Left forelimb (tissue), 1 donor: ENCODE results near the gene ABHD15.

Experiments used
- DNase-seq: peaks from one replicate; pipeline ENCODE4 v3.0.0-alpha.2; 2018; ENCODE audit warnings: low spot score

The ABHD15 gene, protein sequence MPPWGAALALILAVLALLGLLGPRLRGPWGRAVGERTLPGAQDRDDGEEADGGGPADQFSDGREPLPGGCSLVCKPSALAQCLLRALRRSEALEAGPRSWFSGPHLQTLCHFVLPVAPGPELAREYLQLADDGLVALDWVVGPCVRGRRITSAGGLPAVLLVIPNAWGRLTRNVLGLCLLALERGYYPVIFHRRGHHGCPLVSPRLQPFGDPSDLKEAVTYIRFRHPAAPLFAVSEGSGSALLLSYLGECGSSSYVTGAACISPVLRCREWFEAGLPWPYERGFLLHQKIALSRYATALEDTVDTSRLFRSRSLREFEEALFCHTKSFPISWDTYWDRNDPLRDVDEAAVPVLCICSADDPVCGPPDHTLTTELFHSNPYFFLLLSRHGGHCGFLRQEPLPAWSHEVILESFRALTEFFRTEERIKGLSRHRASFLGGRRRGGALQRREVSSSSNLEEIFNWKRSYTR

DNA sequence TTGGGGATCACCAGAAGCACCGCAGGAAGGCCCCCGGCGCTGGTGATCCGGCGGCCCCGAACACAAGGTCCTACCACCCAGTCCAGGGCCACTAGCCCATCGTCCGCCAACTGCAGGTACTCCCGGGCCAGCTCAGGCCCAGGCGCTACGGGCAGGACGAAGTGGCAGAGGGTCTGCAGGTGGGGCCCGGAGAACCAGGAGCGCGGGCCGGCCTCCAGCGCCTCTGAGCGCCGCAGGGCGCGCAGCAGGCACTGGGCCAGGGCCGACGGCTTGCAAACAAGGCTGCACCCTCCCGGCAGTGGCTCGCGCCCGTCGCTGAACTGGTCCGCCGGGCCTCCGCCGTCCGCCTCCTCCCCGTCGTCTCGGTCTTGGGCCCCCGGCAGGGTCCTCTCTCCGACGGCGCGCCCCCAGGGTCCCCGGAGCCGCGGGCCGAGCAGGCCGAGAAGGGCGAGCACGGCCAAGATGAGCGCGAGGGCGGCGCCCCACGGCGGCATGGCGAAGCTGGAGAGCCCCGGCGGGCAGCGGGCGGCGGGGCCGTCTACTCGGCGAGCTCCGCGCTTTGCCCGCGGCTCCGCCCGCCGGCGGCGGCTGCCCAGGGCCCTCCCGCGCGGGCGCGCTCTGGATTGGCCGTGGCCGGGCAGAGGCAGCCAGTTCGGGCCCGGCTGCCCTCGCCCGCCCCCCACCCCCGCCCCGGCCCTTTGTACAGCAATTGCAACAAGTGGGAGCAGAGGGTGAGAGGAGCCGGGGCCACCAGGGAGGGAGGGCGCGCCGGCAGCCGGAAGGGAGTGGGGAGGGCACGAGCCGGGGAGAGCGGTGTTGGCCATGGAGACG is at the start of gene ABHD15:
TSS of gene ABHD15 (minus strand) at position 565 of the 831 bp plus-strand sequence. CDS start at position 494, 71 bp downstream.
- DNase-seq = peak; percentile 78

DNA sequence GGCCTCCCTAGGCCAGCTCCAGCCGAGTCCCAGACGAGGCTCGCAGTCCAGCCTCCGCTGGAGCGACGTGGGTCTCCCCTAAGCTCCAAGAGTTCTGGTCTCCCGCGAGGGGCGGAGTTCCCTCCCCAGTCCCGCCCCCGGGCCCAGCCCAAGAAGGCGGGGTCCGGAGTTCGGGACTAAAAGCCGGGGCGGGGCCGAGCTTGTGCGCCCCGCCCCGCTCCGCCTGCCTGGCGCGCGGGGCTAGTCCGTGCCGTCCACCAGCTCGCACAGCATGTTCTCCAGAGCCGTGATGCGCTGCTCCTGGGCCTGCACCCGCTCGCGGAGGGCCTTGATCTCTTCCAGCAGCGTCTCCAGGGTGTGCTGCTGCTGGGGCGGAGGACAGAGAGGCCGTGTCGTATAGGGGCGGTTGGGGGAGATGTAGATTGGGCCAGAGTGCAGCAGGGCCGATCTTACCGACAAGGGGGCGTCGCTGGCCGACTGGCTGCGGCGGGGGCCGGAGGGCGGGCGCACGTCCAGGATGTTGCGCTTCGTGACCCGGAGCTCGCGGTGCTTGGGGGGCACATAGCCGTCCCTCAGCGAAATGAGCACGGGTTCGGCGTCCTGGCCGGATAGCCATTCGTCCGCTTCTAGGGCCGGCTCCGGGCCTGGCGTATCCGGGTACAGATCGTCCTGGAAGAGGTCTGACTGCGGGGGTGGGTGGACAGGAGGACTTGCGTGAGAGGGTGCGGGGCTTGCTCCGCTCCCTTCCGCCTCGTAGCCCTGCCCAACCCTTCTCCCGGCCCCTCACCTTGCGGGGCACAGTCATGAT is 48.9 kb upstream of the ABHD15 start:
- DNase-seq = peak; percentile 90

DNA sequence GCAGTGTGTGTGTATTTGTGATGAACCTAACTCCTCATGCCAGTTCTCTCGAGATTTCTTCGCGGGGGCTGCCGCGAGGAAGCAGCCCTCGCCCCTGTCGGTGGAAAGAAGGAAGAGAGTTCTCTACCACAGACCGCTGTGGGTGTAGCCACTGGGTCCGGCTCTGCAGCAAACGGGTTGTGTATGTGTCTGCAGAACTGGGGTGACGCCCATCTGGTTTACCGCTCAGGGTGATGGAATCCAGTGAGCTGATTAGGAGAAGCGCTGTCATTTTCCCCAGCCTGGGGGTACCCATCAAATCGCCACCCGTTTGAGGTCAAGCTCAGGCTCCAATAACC is 48.2 kb upstream of the ABHD15 start:
- no peak for DNase-seq

DNA sequence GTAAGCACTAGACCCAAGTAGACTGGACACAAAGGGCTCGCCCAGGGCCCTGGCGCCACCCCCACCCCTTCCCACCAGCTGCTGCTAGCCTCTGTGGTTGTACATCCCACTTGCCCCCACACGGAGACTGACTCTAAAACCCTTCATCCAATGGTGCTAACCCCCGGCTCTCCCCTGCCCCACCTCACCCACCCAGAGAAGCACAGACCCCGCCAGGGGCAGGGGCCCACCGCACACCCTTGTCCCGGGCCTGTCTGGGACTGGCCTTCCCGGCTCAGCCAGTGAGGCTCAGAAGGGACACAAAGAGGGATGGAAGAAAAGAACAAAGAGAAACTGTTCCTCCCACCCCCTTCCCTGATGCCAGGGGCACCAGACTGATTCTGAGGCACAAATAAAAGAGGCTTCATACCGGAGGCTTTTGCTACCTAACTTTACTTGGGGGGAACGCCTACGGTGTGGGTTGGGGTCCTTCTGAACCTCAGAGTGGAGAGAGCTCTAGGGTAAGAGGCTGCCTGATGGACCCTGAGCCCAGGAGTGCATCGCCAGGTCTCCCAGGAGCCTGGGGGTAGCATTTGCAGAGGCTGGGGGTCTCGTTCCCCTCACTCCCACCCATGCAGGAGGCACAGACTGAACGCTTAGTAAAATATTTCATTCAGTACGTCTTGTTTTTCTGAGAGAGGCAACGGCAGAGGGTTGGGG is 47.7 kb upstream of the ABHD15 start:
- no peak for DNase-seq

DNA sequence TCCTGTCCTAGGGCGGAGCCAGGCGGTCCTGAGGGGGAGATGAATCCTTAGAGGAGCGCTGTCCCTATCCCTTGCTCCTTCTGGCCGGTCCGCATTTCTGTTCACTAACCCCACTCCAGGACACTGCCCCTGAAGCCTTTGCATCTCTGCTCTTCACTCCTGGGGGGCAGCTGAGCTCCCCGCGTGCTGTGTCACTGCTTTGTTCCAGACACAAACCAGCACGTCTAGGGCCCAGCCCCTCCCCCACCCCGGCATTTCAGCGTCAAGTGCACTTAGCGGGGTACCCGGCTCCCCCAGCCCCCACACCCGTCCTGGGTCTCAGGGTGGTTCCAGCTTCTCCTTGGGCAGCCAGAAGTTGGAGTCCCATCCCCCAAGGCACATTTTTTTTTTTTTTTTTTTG is 47.0 kb upstream of the ABHD15 start:
- no peak for DNase-seq

DNA sequence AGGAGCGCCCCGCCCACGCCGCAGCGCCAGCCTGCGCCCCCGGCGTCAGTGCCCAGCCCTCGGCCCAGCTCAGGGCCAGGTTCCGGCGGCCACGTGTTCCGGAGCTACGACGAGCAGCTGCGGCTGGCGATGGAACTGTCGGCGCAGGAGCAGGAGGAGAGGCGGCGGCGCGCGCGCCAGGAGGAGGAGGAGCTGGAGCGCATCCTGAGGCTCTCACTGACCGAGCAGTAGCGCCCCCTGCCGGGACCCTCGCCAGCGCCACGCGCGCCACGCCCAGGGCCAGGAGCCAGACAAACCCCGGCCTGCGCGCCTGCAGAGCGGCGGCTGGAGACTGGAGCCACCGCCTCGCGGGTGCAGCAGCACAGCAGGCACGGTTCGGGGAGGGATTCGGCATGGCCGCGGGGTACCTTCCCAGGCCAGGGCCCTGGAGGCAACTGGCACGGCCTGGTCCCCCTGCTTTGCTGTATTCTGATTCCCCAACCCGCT is 46.6 kb upstream of the ABHD15 start:
- DNase-seq = peak; percentile 98

DNA sequence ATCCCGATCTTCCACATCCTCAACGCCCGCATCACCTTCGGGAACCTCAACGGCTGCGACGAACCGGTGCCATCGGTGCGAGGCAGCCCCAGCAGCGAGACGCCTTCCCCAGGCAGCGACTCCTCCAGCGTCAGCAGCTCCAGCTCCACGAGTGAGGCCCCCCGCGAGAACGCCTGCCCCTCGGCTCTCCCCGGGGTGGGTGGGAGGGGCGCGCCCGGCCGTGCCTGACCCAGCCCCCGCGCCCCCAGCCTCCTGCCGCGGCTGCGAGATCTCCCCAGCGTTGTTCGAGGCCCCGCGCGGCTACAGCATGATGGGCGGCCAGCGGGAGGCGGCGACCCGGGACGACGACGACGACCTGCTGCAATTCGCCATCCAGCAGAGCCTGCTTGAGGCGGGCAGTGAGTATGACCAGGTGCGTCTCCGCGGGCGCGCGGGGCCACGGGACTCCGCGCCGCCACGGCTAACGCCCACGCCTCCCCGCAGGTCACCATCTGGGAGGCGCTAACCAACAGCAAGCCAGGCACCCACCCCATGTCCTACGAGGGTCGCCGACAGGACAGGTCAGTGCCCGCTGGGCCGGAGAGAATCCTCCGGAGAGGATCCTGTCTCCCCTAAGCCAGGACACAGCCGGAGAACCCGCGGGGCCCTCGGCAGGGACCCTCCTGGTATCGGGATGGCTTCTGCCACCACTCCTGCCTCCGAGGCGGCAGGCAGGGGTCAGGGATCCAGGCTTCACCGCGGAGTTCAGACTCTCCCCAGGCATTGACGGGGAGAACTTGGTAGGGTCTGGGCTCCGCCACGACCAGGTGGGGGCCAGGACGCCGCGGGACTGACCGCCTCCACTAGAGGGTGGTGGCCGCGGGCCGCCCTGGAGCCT is 45.8 kb upstream of the ABHD15 start:
- peak; percentile 70 for DNase-seq

DNA sequence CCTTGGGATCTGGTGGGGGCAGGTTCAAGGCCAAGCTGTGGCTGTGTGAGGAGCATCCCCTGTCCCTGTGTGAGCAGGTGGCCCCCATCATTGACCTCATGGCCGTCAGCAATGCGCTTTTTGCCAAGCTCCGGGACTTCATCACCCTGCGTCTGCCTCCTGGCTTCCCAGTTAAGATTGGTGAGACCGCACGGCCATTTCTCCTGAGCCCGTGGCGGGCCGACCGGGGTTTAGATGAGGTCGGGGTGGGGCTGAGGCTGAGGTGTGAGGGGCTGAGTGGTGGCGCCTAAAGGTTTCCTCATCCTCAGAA is 45.2 kb upstream of the ABHD15 start:
- no peak for DNase-seq

DNA sequence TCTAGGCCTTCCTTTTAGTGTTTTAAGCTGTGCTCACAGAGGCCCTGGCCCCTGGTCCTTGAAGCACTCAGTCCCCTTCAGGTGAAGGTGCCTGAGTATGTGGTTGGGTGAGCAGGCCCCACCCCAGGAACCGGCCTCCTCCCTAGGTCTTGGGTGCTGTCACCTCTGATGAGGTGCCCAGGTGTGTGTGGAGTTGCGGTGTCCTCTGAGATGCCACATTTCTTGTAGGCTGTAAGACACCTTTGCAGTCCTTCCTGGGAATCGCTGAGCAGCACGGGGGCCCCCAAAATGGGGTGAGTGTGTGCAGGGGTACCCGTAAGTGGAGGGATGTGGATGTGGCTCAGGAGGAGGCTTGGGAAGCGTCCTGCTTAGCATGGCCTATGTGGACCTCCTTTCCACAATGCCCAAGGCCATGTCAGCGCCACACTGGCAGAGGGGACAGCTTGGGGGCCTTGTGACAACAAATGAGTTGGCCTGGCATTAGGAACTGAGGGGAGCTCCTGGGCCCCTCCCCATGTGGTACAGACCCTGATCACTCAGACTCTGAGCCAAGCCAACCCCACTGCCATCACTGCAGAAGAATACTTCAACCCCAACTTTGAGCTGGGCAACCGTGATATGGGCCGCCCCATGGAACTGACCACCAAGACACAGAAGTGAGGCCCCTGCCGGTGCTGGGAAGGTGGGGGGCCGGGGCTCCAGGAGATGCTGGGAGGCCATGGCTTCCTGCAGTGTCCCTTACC is 44.7 kb upstream of the ABHD15 start:
- no peak for DNase-seq

DNA sequence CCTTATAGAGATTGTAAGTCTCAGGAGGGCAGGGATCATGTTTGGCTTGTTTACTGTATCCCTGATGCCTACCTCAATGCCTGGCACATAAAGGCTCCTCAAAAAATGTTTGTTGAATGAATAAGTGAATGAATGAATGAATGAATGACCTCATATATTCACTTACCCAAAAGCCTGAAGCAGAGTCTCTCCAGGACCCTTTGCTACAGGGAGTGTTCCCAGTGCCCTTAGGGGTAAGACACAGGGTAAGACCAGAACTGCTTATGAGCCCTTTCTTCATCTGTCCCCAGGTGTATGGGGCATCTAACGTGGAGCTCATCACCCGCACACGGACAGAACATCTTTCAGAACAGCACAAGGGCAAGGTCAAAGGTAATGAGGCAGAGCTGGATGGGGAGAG is 43.6 kb upstream of the ABHD15 start:
- DNase-seq = no peak

DNA sequence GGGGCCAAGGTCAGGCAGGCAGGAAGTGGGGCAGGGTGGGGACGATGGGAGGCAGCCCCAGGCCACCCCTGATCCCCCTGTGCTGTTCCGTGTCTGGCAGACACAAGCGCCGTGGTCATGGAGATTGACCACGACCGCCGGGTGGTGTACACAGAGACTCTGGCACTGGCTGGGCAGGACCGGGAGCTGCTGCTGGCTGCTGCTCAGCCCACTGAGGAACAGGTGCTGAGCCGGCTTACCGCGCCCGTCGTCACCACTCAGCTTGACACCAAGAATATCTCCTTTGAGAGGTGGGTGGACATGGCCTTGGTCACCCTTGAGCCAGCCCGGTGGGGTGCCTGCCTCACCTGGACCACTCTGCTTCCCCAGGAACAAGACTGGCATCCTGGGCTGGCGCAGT is 42.1 kb upstream of the ABHD15 start:
- DNase-seq = no peak

DNA sequence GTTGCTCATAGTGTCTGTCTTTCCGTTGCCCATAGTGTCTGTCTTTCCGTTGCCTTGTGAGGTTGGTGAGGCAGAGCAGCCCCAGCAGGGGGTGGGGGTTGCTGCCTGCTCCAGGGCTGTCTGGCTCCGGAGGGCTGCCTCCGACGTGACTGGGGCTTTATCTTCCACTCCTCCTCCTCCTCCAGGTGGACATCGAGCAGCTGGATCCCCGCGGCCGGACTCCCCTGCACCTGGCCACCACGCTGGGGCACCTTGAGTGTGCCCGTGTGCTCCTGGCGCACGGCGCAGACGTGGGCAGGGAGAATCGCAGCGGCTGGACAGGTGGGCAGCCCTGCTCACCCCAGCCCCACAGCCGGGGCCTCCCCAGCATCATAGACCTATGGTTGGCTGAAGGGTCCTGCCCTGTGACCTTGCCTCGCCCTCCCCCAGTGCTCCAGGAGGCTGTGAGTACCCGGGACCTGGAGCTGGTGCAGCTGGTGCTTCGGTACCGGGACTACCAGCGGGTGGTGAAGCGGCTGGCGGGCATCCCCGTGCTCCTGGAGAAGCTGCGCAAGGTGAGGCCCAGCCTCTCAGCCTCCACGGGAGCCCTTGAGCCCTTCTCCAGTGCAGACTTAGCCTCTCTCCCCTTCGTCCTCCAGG is 40.8 kb upstream of the ABHD15 start:
- no peak for DNase-seq

DNA sequence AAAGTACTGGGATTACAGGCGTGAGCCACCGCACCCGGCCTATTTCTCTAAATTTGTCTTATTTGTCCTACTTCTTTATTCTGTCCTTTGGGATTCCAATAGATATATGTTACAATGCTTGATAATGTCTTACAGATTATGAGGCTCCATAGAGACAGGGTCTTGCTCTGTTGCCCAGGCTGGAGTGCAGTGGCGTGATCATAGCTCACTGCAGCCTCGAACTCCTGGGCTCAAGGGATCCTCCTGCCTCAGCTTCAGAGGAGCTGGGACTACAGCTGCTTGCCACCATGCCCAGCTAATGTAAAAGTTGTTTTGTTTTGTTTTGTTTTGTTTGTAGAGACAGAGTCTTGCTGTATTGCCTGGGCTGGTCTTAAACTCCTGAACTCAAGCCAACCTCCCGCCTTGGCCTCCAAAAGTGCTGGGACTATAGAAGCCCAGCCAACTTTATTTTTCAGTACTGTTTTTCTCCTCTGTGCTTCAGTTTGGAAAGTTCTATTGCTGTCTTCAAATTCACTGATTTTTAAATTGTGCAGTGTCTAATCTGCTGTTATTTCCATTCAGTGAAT is 36.4 kb upstream of the ABHD15 start:
- no peak for DNase-seq

DNA sequence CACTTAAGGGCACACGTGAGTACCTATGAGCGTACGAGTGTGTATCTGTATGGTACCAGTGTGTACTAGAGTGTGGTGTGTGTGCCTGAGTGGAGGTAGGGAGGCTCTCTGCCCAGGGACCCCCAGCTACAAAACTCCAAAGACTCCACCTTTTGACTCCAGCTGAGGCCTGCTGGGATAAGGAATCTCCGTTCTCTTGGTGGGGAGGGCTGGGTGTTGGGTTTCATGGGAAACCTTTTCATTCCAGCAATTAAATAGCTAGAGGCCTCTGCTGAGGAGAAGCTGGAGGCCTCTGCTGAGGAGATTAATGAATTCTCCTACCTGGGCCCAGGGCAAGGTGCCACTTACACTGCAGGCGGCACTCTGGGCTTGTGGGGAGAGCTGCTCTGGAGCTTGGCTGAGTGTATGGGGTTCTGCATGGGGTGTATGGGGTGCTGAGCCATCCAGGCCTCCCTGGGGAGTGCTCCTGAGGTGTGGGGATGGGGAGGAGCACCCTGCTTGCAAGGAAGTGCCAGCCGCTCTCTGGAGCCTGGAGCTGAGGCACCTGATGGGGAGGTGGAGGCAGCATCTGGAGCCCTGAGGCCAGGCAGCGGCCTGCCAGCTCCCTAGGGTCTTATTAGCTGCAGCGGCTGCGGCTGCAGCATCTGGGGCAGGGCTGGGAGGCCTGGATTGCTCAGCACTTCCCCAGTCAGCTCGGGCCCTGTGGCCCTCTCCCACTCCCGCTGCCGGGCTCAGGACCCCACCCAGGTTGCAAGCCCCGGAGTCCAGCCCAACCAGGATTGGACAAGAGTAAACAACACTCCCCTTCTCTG is 30.7 kb upstream of the ABHD15 start:
- no peak for DNase-seq

DNA sequence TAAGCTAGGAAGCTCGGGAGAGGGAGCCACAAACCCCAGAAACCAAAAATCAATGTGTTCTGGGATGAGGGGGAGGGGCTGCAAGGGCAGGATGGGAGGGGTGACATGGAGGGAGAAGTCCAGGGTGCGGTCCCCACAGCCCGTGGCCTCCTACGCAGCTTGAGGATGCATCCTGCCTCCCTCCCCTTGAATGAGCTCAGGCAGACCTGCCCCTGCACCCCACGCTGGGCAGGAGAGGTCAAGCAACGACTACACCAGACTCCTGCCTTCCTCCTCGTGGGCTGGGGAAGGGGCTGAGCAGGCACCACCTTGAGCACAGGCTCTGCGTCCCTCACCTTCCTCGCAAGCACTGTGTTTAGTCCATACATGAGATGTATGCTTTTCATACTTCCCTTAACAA is 30.0 kb upstream of the ABHD15 start:
- no peak for DNase-seq

DNA sequence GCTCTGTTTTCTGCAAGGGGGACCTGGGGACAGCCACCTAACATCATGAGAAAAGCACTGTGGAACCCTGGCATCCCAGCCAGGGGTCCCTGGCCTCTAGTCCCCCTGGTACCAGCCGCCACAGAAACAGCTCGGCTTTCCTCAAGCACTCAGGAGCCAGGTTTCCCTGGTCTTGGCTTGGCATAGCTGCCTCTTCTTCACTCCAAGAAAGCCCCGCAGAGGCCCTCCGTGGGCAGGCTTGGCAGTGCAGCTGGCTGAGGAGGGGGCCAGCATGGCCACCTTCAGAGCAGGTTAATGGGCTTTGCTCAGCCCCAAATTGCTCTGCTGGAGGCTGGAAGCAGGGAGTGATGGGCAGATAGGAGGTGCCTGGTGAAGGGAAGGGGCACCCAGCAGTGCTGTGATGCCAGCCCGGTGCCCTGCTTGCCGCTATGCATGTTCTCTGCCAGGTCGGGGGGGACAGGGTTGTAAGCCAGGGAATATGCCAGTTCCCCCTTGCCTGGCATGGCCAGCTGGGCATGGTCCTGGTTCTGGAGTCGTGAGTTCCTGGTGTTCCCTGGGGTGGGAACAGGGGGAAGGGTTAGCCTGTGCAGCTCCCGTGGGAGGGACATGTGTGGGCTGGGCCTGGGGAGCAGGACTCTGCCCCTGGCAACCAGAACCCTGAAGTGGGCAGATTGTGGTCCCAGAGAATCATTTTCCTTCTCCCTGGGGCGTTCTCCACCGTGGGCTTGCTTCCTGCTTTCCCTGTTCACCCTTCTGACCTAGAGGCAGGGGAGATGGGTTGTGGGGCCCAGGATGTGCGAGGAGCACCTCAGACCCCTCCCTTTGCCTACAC is 29.3 kb upstream of the ABHD15 start:
- no peak for DNase-seq
